HG02970 (cell line): ENCODE results near the gene RBBP8NL.

Source experiments
- ATAC-seq: cut with Tn5 transposase; IDR thresholded peaks from one replicate; pipeline ENCODE4 v1.9.1; 2021; ENCODE audit warnings: mild to moderate bottlenecking, moderate library complexity, moderate number of reproducible peaks; ENCODE audit not compliant: unreplicated experiment, low FRiP score

Gene RBBP8NL

GRCh38 chr20:62462976-62463592 is 35.7 kb upstream of the RBBP8NL start:
- no peak for ATAC-seq

- no peak for ATAC-seq
These were observed 34.5 kb upstream of the RBBP8NL start for GRCh38 chr20:62461834-62462233.

- no peak for ATAC-seq
These were observed 33.8 kb upstream of the RBBP8NL start for GRCh38 chr20:62461157-62461556.

- ATAC-seq = no peak
These were observed 33.3 kb upstream of the RBBP8NL start for GRCh38 chr20:62460678-62461077.

GRCh38 chr20:62459488-62459887 is 32.1 kb upstream of the RBBP8NL start:
- no peak for ATAC-seq

- no peak for ATAC-seq
These were observed 31.2 kb upstream of the RBBP8NL start for GRCh38 chr20:62458275-62459251.

- ATAC-seq = no peak
These were observed 30.5 kb upstream of the RBBP8NL start for GRCh38 chr20:62457831-62458230.

- ATAC-seq = no peak
These were observed 29.8 kb upstream of the RBBP8NL start for GRCh38 chr20:62457098-62457497.

- ATAC-seq = no peak
These were observed 28.6 kb upstream of the RBBP8NL start for GRCh38 chr20:62455929-62456328.

GRCh38 chr20:62454904-62455636 is 27.7 kb upstream of the RBBP8NL start:
- no peak for ATAC-seq

GRCh38 chr20:62453186-62453808 is 26.0 kb upstream of the RBBP8NL start:
- no peak for ATAC-seq

GRCh38 chr20:62452475-62453095 is 25.2 kb upstream of the RBBP8NL start:
- no peak for ATAC-seq

GRCh38 chr20:62451970-62452369 is 24.6 kb upstream of the RBBP8NL start:
- no peak for ATAC-seq

- no peak for ATAC-seq
These were observed 23.9 kb upstream of the RBBP8NL start for GRCh38 chr20:62451156-62451767.

- no peak for ATAC-seq
These were observed 22.8 kb upstream of the RBBP8NL start for GRCh38 chr20:62449951-62450691.

- no peak for ATAC-seq
These were observed 21.4 kb upstream of the RBBP8NL start for GRCh38 chr20:62448788-62449187.

- no peak for ATAC-seq
These were observed 20.7 kb upstream of the RBBP8NL start for GRCh38 chr20:62448038-62448437.

GRCh38 chr20:62446888-62447869 is 19.8 kb upstream of the RBBP8NL start:
- no peak for ATAC-seq
